Epithelial cell of proximal tubule (primary cell): ENCODE data around the gene BZW2. TPM values are rescaled to one million over a fixed set of nuclear protein-coding genes. Genes with fewer than 3 reads are reported as not detected.
A peak's percentile ranks its signal among the peaks of the same experiment; 100 is the strongest.

Source experiments
- DNase-seq: peaks from one replicate; pipeline ENCODE4 v3.0.0-alpha.2; 2011; ENCODE audit warnings: low read depth
- H3K4me3 ChIP-seq: 2 replicates; pipeline ENCODE4 v1.5.1; 2011; ENCODE audit warnings: low read depth, mild to moderate bottlenecking, low read length
- CTCF ChIP-seq: conservative IDR thresholded peaks from 2 replicates; pipeline ENCODE4 v1.5.1; 2012; ENCODE audit warnings: low read depth, mild to moderate bottlenecking, low read length
- total RNA-seq: library from RNA; depleted of rRNA; stranded (reverse); fragments of >200 nt; gene quantifications from 2 replicates; pipeline ENCODE4 v1.2.3, GENCODE V29; 2015

Gene BZW2
- total RNA-seq, 1 donor from 2014 or later = 102 TPM

GRCh38 chr7:16744518-16745250, 98.7 kb downstream of the BZW2 start:
- no peak overlapping the region for H3K4me3 ChIP-seq
- no peak for DNase-seq
- no peak for TF ChIP-seq CTCF

GRCh38 chr7:16745645-16746044, 99.7 kb downstream of the BZW2 start:
- TF ChIP-seq CTCF = no peak
- no peak for DNase-seq
- no peak overlapping the region for H3K4me3 ChIP-seq

GRCh38 chr7:16747102-16747501, 101.1 kb downstream of the BZW2 start:
- no peak overlapping the region for H3K4me3 ChIP-seq
- no peak for TF ChIP-seq CTCF
- DNase-seq = no peak

- H3K4me3 ChIP-seq = peak within 1 kb of the TSS; percentile 90
- TF ChIP-seq CTCF = no peak
- DNase-seq = no peak
These were observed 107.3 kb downstream of the BZW2 start, which contains the start of gene TSPAN13 for GRCh38 chr7:16753102-16753931. Gene TSPAN13 (plus strand): TSS chr7:16753755. CDS start chr7:16753968, 213 bp downstream.

- TF ChIP-seq CTCF = no peak
- H3K4me3 ChIP-seq = peak overlapping the region; percentile 90
- DNase-seq = no peak
These were observed 108.2 kb downstream of the BZW2 start for GRCh38 chr7:16753932-16754855.

- peak overlapping the region; percentile 90 for H3K4me3 ChIP-seq
- no peak for DNase-seq
- no peak for TF ChIP-seq CTCF
These were observed 108.9 kb downstream of the BZW2 start for GRCh38 chr7:16754856-16755317.
